Measurements from ENCODE around the gene ABCA13. TPM values are rescaled to one million over a fixed set of nuclear protein-coding genes. Genes with fewer than 3 reads are reported as not detected.

ABCA13 gene
- total RNA-seq, 1 experiment from 2014 or later: 1.7 TPM

- intact Hi-C loops (cut with micrococcal nuclease; ENCODE audit: unreplicated experiment) (no loop called here), in situ Hi-C loops (cut with HindIII; ENCODE audit: low pct_unique_long_range_greater_than_20kb, low sequenced_read_pairs) (no loop called here)
- POLR2A ChIA-PET: interaction anchor here (0.6 kb wide), 1 partner anchor 8 kb away, joined by 4 read pairs; no protein-coding TSS in a partner anchor
- H3K4me3 ChIP-seq (ENCODE audit: low read depth in 2 of 2, low read length in 2 of 2): no peak overlapping the region
- DNase-seq (ENCODE audit: low read depth, low spot score) (no peak), ATAC-seq (no peak)
- no peaks in the 10 kb centered on the region for H3K27me3 ChIP-seq (ENCODE audit: control insufficient read depth, insufficient read depth, low read length)
- H3K9me3 ChIP-seq (ENCODE audit: control insufficient read depth, insufficient read depth, low read depth, low read length): no peaks in the 10 kb centered on the region
- TF ChIP-seq TCF7L2 (IDR thresholded peaks at IDR 0.05; ENCODE audit: low read depth, low read length) (no peak), SIN3A (IDR thresholded peaks at IDR 0.05; ENCODE audit: borderline replicate concordance, insufficient read depth, low read depth, low read length) (no peak), POLR2AphosphoS5 (IDR thresholded peaks at IDR 0.05; ENCODE audit: low read depth, low read length) (no peak), REST (IDR thresholded peaks at IDR 0.05; ENCODE audit: insufficient read depth in 1 of 2, low read depth in 2 of 2, low read length in 1 of 2) (no peak), CTCF (IDR thresholded peaks at IDR 0.05) (no peak)
- BruUV-seq (replicated peaks): no TSS peak
- no peaks in the 10 kb centered on the region for H3K4me1 ChIP-seq (ENCODE audit: control insufficient read depth, insufficient read depth, low read length)
- no peaks in the 10 kb centered on the region for H3K36me3 ChIP-seq (ENCODE audit: control insufficient read depth, insufficient read depth, low read length)
- CTCF ChIA-PET: no interaction called here
- no peak overlapping the region for H3K27ac ChIP-seq (ENCODE audit: low read length)
These were observed 334.2 kb downstream of the ABCA13 start for GRCh38 chr7:48505466-48505865.

- no peak for DNase-seq (ENCODE audit: low read depth, low spot score)
- H3K27me3 ChIP-seq (ENCODE audit: control insufficient read depth, insufficient read depth, low read length): no peaks in the 10 kb centered on the region
- no peak overlapping the region for H3K4me3 ChIP-seq (ENCODE audit: low read depth in 2 of 2, low read length in 2 of 2)
- no peaks in the 10 kb centered on the region for H3K9me3 ChIP-seq (ENCODE audit: control insufficient read depth, insufficient read depth, low read depth, low read length)
- in situ Hi-C loops (cut with HindIII; ENCODE audit: low pct_unique_long_range_greater_than_20kb, low sequenced_read_pairs): no loop called here
- H3K27ac ChIP-seq (ENCODE audit: low read length): no peak overlapping the region
- H3K4me1 ChIP-seq (ENCODE audit: control insufficient read depth, insufficient read depth, low read length): no peaks in the 10 kb centered on the region
- POLR2A ChIA-PET: no interaction called here
- CTCF ChIA-PET: no interaction called here
- no peak for ATAC-seq
- BruUV-seq (replicated peaks): no TSS peak
- intact Hi-C loops (cut with micrococcal nuclease; ENCODE audit: unreplicated experiment): no loop called here
- H3K36me3 ChIP-seq (ENCODE audit: control insufficient read depth, insufficient read depth, low read length): no peaks in the 10 kb centered on the region
- no peak for TF ChIP-seq POLR2AphosphoS5 (IDR thresholded peaks at IDR 0.05; ENCODE audit: low read depth, low read length)
- TF ChIP-seq TCF7L2 (IDR thresholded peaks at IDR 0.05; ENCODE audit: low read depth, low read length): no peak
- no peak for TF ChIP-seq SIN3A (IDR thresholded peaks at IDR 0.05; ENCODE audit: borderline replicate concordance, insufficient read depth, low read depth, low read length)
- TF ChIP-seq CTCF (IDR thresholded peaks at IDR 0.05): no peak
- no peak for TF ChIP-seq REST (IDR thresholded peaks at IDR 0.05; ENCODE audit: insufficient read depth in 1 of 2, low read depth in 2 of 2, low read length in 1 of 2)
These were observed 335.3 kb downstream of the ABCA13 start for GRCh38 chr7:48506569-48506968.

Measured in Panc1 (cell line).